Neural cell (in vitro differentiated cells): Measurements from ENCODE around the gene BRSK2. TPM values are rescaled to one million over a fixed set of nuclear protein-coding genes. Genes with fewer than 3 reads are reported as not detected.

ENCODE experiments used
- H2AFZ ChIP-seq: fragments of 200-600, 300-800 bp; sonication (generic), shearing (Covaris generic); 2 replicates; pipeline ENCODE4 v1.6.0; 2014; ENCODE audit warnings: low read depth, mild to moderate bottlenecking, antibody characterized with exemption, low read length, moderate library complexity
- H3F3A ChIP-seq: fragments of 200-600 bp; shearing (Covaris generic); 2 replicates; pipeline ENCODE4 v1.6.1; 2016; ENCODE audit warnings: mild to moderate bottlenecking, moderate library complexity, mixed read lengths, antibody characterized with exemption, low read length; ENCODE audit not compliant: insufficient read depth, poor library complexity, severe bottlenecking
- H3K27ac ChIP-seq: fragments of 200-600, 300-800 bp; sonication (generic), shearing (Covaris generic); 2 replicates; pipeline ENCODE4 v1.5.1; 2014; ENCODE audit warnings: mild to moderate bottlenecking, low read length, moderate library complexity
- H3K27me3 ChIP-seq: fragments of 300-800, 200-600 bp; sonication (generic), shearing (Covaris generic); 2 replicates; pipeline ENCODE4 v1.6.0; 2014; ENCODE audit warnings: mild to moderate bottlenecking, low read depth, low read length, moderate library complexity; ENCODE audit not compliant: insufficient read depth
- H3K36me3 ChIP-seq: fragments of 300-800, 200-600 bp; sonication (generic), shearing (Covaris generic); 2 replicates; pipeline ENCODE4 v1.5.1; 2014; ENCODE audit warnings: mild to moderate bottlenecking, antibody characterized with exemption, low read length, moderate library complexity; ENCODE audit not compliant: insufficient read depth
- H3K4me2 ChIP-seq: fragments of 300-800, 200-600 bp; sonication (generic), shearing (Covaris generic); 2 replicates; pipeline ENCODE4 v1.6.0; 2014; ENCODE audit warnings: mild to moderate bottlenecking, low read length
- H3K4me3 ChIP-seq: fragments of 300-800, 200-600 bp; sonication (generic), shearing (Covaris generic); 2 replicates; pipeline ENCODE4 v1.5.1; 2014; ENCODE audit warnings: mild to moderate bottlenecking, low read length, moderate library complexity
- H3K79me2 ChIP-seq: fragments of 200-600 bp; shearing (Covaris generic); replicated peaks from 2 replicates; pipeline ENCODE4 v1.6.0; 2014; ENCODE audit warnings: mild to moderate bottlenecking, low read length, moderate library complexity; ENCODE audit not compliant: insufficient read depth
- H3K9ac ChIP-seq: fragments of 300-800, 200-600 bp; sonication (generic), shearing (Covaris generic); 2 replicates; pipeline ENCODE4 v1.6.1; 2016; ENCODE audit warnings: mild to moderate bottlenecking, low read length, mixed read lengths
- H3K9me2 ChIP-seq: fragments of 200-600 bp; shearing (Covaris generic); 2 replicates; pipeline ENCODE4 v1.6.1; 2016; ENCODE audit warnings: mild to moderate bottlenecking, low read length, mixed read lengths; ENCODE audit not compliant: insufficient read depth
- H3K9me3 ChIP-seq: fragments of 200-600, 300-800 bp; sonication (generic), shearing (Covaris generic); 2 replicates; pipeline ENCODE4 v1.6.1; 2016; ENCODE audit warnings: mild to moderate bottlenecking, mixed run types, low read length, moderate library complexity, mixed read lengths
- H4K20me1 ChIP-seq: fragments of 200-600 bp; shearing (Covaris generic); 2 replicates; pipeline ENCODE4 v1.6.1; 2016; ENCODE audit warnings: mild to moderate bottlenecking, mixed run types; ENCODE audit not compliant: insufficient read depth
- EP300 ChIP-seq: fragments of 450-650 bp; conservative IDR thresholded peaks from 2 replicates; pipeline ENCODE4 v1.6.1; 2014; ENCODE audit warnings: antibody characterized with exemption, mild to moderate bottlenecking, moderate library complexity; ENCODE audit not compliant: poor library complexity, severe bottlenecking
- EZH2 ChIP-seq: fragments of 200-600, 300-800 bp; shearing (Covaris generic), sonication (generic); IDR thresholded peaks from 2 replicates; pipeline ENCODE4 v1.6.1; 2014; ENCODE audit warnings: antibody characterized with exemption, low read length, borderline replicate concordance, mild to moderate bottlenecking; ENCODE audit not compliant: insufficient read depth, poor library complexity, severe bottlenecking
- MXI1 ChIP-seq: fragments of 450-650 bp; conservative IDR thresholded peaks from 2 replicates; pipeline ENCODE4 v1.6.1; 2014; ENCODE audit warnings: antibody characterized with exemption, mild to moderate bottlenecking; ENCODE audit not compliant: poor library complexity, severe bottlenecking
- POLR2AphosphoS5 ChIP-seq: IDR thresholded peaks from 2 replicates; pipeline ENCODE4 v1.6.1; 2012
- RAD21 ChIP-seq: fragments of 450-650 bp; conservative IDR thresholded peaks from 2 replicates; pipeline ENCODE4 v1.6.1; 2014; ENCODE audit warnings: antibody characterized with exemption, mild to moderate bottlenecking, moderate library complexity
- SMC3 ChIP-seq: fragments of 450-650 bp; conservative IDR thresholded peaks from 2 replicates; pipeline ENCODE4 v1.6.1; 2014; ENCODE audit warnings: antibody characterized with exemption, mild to moderate bottlenecking, moderate library complexity; ENCODE audit not compliant: poor library complexity
- TAF1 ChIP-seq: IDR thresholded peaks from 2 replicates; pipeline ENCODE4 v1.6.1; 2012; ENCODE audit warnings: low read depth
- polyA plus RNA-seq: library from polyadenylated mRNA; depleted of rRNA; stranded (reverse); fragments of >200 nt; gene quantifications from 2 replicates; pipeline ENCODE4 v1.2.3, GENCODE V29; 2014
- TF ChIP-seq, protein P1 (sequence below): fragments of 450-650 bp; IDR thresholded peaks from 2 replicates; pipeline ENCODE4 v1.5.1; 2014; ENCODE audit warnings: antibody characterized with exemption, mild to moderate bottlenecking, moderate library complexity; ENCODE audit not compliant: poor library complexity, severe bottlenecking
- TF ChIP-seq, protein P2 (sequence below): IDR thresholded peaks from 2 replicates; pipeline ENCODE4 v1.6.1; 2012; ENCODE audit warnings: borderline replicate concordance

Gene BRSK2
- polyA plus RNA-seq, 1 donor from 2014 or later, result 47.5 TPM

DNA sequence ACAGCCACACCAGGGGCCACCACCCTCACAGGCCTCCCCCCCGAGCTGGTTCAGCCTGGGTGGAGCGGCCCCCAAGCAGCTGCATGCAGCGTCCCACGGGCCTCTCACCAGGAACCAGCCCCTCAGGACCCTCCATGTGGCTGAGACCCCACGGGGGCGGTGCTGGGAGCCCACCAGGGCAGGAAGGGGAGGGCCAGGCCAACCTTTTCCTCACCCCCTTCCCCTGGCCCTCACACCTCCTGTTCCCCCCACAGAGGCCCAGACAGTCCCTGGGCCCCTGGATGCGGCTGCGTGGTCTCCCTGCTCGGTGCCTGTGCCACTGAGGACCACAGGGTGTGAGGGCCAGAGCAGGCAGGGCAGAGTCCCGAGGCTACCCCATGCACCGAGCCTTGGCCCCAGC is 50.3 kb downstream of the BRSK2 start:
- Histone ChIP-seq H3K36me3 (no peaks in the 10 kb centered on the region), H3K4me3 (no peak overlapping the region), H3K27me3 (no peaks in the 10 kb centered on the region), H3K4me2 (no peak overlapping the region), H3K79me2 (no peaks in the 10 kb centered on the region), H3K9ac (no peak overlapping the region), H2AFZ (no peak overlapping the region), H3K27ac (no peak overlapping the region), H3K9me2 (no peaks in the 10 kb centered on the region), H3K9me3 (no peaks in the 10 kb centered on the region), H3F3A (no peaks in the 10 kb centered on the region), H4K20me1 (no peaks in the 10 kb centered on the region)
- TF ChIP-seq SMC3, result no peak
- no peak for TF ChIP-seq POLR2AphosphoS5
- TF ChIP-seq, protein P1, sequence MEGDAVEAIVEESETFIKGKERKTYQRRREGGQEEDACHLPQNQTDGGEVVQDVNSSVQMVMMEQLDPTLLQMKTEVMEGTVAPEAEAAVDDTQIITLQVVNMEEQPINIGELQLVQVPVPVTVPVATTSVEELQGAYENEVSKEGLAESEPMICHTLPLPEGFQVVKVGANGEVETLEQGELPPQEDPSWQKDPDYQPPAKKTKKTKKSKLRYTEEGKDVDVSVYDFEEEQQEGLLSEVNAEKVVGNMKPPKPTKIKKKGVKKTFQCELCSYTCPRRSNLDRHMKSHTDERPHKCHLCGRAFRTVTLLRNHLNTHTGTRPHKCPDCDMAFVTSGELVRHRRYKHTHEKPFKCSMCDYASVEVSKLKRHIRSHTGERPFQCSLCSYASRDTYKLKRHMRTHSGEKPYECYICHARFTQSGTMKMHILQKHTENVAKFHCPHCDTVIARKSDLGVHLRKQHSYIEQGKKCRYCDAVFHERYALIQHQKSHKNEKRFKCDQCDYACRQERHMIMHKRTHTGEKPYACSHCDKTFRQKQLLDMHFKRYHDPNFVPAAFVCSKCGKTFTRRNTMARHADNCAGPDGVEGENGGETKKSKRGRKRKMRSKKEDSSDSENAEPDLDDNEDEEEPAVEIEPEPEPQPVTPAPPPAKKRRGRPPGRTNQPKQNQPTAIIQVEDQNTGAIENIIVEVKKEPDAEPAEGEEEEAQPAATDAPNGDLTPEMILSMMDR, result no peak
- no peak for TF ChIP-seq RAD21
- TF ChIP-seq TAF1, result no peak
- TF ChIP-seq EP300, result no peak
- TF ChIP-seq, protein P2, sequence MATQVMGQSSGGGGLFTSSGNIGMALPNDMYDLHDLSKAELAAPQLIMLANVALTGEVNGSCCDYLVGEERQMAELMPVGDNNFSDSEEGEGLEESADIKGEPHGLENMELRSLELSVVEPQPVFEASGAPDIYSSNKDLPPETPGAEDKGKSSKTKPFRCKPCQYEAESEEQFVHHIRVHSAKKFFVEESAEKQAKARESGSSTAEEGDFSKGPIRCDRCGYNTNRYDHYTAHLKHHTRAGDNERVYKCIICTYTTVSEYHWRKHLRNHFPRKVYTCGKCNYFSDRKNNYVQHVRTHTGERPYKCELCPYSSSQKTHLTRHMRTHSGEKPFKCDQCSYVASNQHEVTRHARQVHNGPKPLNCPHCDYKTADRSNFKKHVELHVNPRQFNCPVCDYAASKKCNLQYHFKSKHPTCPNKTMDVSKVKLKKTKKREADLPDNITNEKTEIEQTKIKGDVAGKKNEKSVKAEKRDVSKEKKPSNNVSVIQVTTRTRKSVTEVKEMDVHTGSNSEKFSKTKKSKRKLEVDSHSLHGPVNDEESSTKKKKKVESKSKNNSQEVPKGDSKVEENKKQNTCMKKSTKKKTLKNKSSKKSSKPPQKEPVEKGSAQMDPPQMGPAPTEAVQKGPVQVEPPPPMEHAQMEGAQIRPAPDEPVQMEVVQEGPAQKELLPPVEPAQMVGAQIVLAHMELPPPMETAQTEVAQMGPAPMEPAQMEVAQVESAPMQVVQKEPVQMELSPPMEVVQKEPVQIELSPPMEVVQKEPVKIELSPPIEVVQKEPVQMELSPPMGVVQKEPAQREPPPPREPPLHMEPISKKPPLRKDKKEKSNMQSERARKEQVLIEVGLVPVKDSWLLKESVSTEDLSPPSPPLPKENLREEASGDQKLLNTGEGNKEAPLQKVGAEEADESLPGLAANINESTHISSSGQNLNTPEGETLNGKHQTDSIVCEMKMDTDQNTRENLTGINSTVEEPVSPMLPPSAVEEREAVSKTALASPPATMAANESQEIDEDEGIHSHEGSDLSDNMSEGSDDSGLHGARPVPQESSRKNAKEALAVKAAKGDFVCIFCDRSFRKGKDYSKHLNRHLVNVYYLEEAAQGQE, result no peak
- no peak for TF ChIP-seq MXI1
- TF ChIP-seq EZH2, result no peak

DNA sequence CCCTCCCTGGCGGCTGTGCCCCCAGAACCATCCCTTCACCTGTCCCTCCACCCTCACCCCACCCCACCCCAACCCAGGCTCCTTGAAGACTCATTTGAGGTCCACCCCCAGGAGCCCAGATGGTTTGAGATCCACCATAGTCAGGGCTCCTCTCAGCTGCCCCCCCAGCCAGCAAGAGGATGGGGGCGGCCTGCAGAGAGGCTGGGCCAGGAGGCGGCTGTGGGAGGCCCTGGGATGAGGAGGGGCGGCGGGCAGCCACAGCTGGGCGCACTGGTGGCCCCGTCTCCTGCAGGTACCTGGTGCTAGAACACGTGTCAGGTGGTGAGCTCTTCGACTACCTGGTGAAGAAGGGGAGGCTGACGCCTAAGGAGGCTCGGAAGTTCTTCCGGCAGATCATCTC is 50.8 kb downstream of the BRSK2 start:
- Histone ChIP-seq H3K4me3 (no peak overlapping the region), H3K4me2 (no peak overlapping the region), H3K79me2 (no peaks in the 10 kb centered on the region), H4K20me1 (no peaks in the 10 kb centered on the region), H3K27ac (no peak overlapping the region), H3K9me3 (no peaks in the 10 kb centered on the region), H3K9me2 (no peaks in the 10 kb centered on the region), H3K27me3 (no peaks in the 10 kb centered on the region), H3F3A (no peaks in the 10 kb centered on the region), H2AFZ (no peak overlapping the region), H3K9ac (no peak overlapping the region), H3K36me3 (no peaks in the 10 kb centered on the region)
- TF ChIP-seq EZH2, result no peak
- no peak for TF ChIP-seq RAD21
- TF ChIP-seq TAF1, result no peak
- TF ChIP-seq MXI1, result no peak
- TF ChIP-seq, protein P2, result no peak
- no peak for TF ChIP-seq SMC3
- TF ChIP-seq POLR2AphosphoS5, result no peak
- TF ChIP-seq, protein P1, result no peak
